Erythroblast (primary cell): ENCODE data around the gene ZNF394.

ENCODE experiments used
- GATA1 ChIP-seq: IDR thresholded peaks from 2 replicates; pipeline ENCODE4 v1.6.1; 2011; ENCODE audit warnings: low read depth, mild to moderate bottlenecking, control low read depth, low read length, moderate library complexity
- POLR2A ChIP-seq: IDR thresholded peaks from 2 replicates; pipeline ENCODE4 v1.6.1; 2011; ENCODE audit warnings: mild to moderate bottlenecking, low read length

DNA sequence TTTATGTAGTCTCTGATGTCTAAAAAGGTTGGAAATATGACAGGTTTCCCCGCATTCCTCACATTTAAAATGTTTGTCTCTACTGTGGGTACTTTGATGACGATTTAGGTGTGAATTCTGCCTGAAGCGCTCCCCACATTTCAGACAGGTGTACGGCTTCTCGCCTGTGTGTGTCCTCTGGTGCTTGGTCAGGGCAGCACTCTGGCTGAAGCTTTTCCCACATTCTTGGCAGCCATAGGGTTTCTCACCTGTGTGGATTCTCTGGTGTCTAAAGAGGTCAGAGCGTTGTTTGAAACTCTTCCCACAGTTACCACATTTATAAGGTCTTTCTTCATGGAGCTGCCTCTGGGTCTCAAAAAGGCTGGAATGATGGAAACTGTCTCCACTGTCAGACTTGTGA, 6.3 kb downstream of the ZNF394 start:
- TF ChIP-seq POLR2A (no peak), GATA1 (no peak)
